Endothelial cell of umbilical vein (primary cell): ENCODE data around the gene POLR1C.

Source experiments
- CTCF ChIP-seq, 2 donors: IDR thresholded peaks; 1 replicate in 1 of 2; 2 replicates in 1 of 2; pipeline ENCODE4 v1.5.1; 2011; ENCODE audit warnings: low read length in 2 of 2, mild to moderate bottlenecking in 2 of 2, moderate library complexity in 2 of 2, control low read depth in 1 of 2, inconsistent platforms in 1 of 2, low read depth in 1 of 2; ENCODE audit not compliant: insufficient read depth in 1 of 2; ENCODE audit errors: extremely low read depth in 1 of 2
- EZH2 ChIP-seq: IDR thresholded peaks from 2 replicates; pipeline ENCODE4 v1.6.1; 2012; ENCODE audit warnings: borderline replicate concordance, low read depth, mild to moderate bottlenecking, moderate library complexity, low read length, inconsistent platforms; ENCODE audit not compliant: severe bottlenecking
- POLR2AphosphoS5 ChIP-seq: IDR thresholded peaks from 2 replicates; pipeline ENCODE4 v1.6.1; 2012; ENCODE audit warnings: low read depth, mild to moderate bottlenecking, control low read depth, low read length, moderate library complexity; ENCODE audit not compliant: insufficient read depth

- TF ChIP-seq EZH2 (no peak), CTCF (IDR thresholded peaks at IDR 0.05; ENCODE audit: extremely low read depth in 1 of 2, insufficient read depth in 1 of 2, low read depth in 1 of 2, low read length in 2 of 2) (peak; percentile 30 to 54), POLR2AphosphoS5 (no peak)
These were observed 20.3 kb upstream of the POLR1C start for GRCh38 chr6:43496370-43497128.
